GM12878 (cell line): Measurements from ENCODE around the gene SASH1.

ENCODE experiments used
- CTCF ChIP-seq, 3 experiments: IDR thresholded peaks in 2 of 3; conservative IDR thresholded peaks in 1 of 3; 2 replicates each; pipeline ENCODE4 v1.5.1; 2011; ENCODE audit warnings: low read depth in 3 of 3, low read length in 3 of 3, mild to moderate bottlenecking in 3 of 3, control low read depth in 2 of 3, moderate library complexity in 2 of 3, inconsistent platforms in 1 of 3, mixed read lengths in 1 of 3; ENCODE audit not compliant: control insufficient read depth in 2 of 3, insufficient read depth in 1 of 3; ENCODE audit errors: extremely low read depth in 1 of 3
- DPF2 ChIP-seq: fragments of 450-650 bp; IDR thresholded peaks from 2 replicates; pipeline ENCODE4 v1.6.1; 2017; ENCODE audit warnings: mild to moderate bottlenecking
- TAF1 ChIP-seq: IDR thresholded peaks from 2 replicates; pipeline ENCODE4 v1.6.1; 2011; ENCODE audit warnings: mild to moderate bottlenecking, low read depth, low read length, borderline replicate concordance
- ZZZ3 ChIP-seq: IDR thresholded peaks from 2 replicates; pipeline ENCODE4 v1.6.1; 2011; ENCODE audit warnings: low read depth; ENCODE audit not compliant: control insufficient read depth, insufficient read length

GRCh38 chr6:148322704-148323103 lies 19.9 kb upstream of the SASH1 start:
- TF ChIP-seq CTCF (IDR thresholded peaks at IDR 0.05 in 2 of 3, conservative IDR thresholded peaks at IDR 0.05 in 1 of 3; ENCODE audit: control insufficient read depth in 2 of 3, extremely low read depth in 1 of 3, insufficient read depth in 1 of 3, low read depth in 3 of 3, low read length in 3 of 3): no peak
- TF ChIP-seq DPF2: no peak
- TF ChIP-seq ZZZ3: no peak
- TF ChIP-seq TAF1: no peak
